SW480 (cell line): ENCODE results near the gene MED15.

Experiments used
- DNase-seq: peaks from one replicate; pipeline ENCODE4 v3.0.0-alpha.2; 2016; ENCODE audit warnings: low spot score

The MED15 gene

DNA sequence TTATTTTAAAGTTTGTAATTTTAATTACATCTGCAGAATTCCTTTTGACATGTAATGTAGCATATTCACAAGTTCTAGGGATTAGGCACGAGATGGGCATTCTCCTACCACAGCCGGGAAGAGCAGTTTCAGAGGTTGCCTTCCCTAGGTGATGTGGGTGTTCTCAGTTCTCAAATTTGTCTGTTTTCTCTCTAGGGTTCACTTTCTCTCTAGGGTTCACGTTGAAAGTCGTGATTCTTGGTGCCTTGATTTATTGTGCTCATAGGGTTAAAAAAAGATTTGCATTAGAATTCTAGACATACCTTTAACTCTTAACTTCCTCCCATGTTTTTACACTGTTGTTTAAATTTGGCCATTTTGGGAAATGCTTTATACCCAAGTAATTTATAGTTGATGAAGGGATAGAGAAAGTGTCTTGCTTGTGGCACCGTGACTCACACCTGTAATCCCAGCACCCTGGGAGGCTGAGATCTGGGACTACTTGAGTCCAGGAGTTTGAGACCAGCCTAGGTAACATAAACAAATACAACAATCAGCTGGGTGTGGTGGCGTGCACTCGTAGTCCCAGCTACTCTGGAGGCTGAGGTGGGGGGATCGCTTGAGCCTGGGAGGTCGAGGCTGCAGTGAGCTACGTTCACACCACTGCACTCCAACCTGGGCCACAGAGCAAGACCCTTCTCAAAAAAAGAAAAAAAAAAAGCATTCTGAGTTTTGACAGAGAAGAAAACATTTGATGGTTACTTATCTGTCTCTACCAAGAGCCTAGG lies 3.6 kb downstream of the MED15 start:
- DNase-seq: no peak

DNA sequence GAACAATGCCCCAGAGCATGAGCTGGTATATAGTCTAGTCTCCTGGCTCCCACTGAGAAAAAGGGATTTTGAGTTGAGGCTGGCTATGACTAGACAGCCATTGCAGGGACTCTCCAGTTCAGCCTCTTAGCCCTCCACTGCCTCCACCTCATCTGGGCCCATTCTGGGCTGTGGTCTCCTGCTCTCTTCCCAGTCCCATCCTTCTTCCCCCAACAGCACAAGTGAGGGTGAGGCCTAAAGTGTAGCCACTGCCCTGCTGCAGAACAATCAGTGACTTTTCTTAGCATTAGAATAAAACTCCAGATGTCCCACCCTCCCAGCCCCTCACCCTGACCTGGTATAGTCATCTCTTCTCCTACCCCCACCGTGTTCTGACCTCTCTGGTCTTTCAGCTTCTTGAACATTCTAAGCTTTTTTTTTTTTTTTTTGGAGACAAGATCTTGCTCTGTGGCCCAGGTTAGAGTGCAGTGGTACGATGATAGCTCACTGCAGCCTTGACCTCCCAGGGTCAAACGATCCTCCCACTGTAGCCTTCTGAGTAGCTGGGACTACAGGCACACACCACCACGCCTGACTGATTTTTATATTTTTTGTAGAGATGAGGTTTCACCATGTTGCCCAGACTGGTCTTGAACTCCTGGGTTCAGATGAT lies 4.3 kb downstream of the MED15 start:
- DNase-seq: no peak

DNA sequence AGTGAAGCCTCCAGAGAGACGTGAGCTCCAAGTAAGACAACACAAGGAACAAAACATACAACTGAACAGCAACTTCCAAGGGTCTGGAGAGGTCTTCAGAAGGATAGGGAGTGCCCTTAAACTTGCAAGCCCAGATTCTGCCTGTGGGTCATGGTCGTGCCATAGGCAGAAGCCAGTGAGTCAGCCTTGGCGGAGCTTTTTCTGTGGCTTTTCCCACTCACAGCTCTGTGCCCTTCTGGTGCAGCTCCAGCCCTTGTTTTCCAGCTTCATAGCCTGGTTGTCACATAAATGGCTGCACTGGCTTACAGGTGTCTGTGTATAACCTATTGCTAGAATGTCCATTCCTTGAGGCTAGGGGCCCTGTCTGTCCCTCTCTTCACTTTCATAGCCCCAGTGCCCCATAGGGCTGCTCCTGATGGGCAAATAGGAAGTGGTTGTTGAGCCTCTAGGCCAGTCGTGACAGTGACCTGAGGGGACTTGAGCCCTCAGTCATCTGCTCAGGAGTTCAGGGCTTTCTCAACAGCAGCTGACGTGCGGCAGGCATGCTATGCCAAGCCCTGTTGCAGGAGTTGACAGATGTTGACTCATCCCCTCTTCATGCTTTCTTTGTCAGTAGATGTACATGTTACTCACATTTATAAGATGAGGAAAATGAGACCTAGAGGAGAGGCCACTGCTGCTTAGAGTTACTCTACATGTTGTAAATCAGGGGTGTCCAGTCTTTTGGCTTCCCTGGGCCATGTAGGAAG lies 7.4 kb downstream of the MED15 start:
- no peak for DNase-seq

DNA sequence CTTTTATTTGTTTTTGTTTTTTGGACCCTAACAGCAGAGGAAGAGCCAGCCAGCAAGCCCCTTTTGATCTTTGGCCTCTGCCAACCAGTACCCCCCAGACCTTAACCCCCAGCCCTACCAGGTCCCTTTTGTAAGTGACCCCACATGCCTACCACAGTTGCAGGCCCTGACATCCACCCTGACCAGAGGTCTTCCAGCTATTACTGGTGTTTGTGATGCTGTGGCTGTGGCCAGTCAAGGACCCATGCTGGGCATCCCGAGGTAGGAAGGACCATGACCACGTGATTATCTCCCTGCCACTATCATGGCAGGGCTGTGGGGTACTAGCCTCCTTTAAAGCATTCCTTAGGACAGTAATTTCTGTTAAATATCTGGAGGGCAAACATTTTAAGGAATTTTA lies 9.0 kb downstream of the MED15 start:
- DNase-seq: no peak

DNA sequence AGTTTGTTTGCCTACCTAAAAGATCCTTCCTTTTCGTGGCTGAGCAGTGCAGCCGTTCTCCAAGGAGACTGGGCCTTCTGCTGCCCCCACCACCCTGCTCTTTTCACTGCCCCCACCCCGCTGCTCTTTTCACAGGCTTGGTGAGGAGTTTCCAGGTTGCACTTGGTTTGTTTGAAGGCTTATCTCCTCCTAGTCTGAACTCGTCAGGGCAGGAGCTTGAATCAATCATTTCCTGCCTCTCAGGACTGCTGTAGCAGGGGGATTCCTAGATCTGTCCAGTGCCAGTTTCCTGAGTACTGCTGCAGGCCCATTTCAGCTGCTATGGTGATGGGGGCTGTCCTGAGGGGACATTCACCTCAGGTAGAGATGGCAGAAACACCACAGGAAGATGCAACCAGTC lies 10.0 kb downstream of the MED15 start:
- DNase-seq: no peak

DNA sequence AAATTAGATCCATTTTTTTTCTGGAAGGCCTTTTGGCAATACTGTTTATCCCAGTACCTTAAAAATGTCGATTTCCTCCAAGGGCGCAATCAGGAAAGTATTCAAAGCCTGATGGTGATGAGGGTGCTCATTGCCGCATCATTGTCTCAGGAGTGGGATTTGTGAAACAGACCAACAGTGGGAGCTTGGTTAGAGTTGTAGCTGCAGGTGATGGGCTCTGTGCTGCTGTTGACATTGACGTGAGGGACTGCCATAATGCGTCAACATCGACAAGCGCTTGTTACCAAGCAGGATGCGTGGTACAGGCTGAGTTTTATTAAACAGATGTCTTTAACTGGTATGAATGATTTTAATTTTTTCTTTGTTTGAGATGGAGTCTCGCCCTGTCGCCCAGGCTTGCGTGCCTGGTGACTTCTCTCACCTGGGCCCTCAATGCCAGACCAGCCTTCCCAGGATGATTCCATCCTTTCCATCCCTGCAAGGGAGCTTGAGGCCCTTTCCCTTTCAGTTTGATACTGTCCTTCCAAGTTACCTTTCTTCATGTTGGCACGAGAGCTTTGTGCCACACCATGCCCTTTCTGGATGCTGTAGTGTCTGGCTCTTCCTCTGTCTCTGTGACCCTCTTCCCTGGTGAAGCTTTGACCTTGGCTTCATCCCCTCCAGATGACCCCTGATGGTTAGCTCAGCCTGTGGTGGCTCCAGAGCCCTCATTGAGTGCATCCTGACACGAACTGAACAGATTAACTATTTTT lies 10.6 kb downstream of the MED15 start:
- no peak for DNase-seq

DNA sequence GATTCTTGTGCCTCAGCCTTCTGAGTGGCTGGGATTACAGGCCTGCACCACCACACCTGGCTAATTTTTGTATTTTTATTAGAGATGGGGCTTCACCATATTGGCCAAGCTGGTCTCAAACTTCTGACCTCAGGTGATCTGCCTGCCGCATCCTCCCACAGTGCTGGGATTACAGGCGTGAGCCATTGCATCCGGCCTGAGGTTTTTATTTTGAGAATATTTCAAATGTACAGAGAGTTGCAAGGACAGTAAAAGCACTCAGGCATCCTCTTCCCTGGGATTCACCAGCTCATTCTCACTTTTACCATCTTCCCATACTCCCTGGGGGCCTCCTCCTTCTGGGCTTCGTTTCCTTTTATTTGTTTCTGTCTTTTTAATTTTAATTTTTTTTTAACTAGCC lies 12.1 kb downstream of the MED15 start:
- DNase-seq: no peak

DNA sequence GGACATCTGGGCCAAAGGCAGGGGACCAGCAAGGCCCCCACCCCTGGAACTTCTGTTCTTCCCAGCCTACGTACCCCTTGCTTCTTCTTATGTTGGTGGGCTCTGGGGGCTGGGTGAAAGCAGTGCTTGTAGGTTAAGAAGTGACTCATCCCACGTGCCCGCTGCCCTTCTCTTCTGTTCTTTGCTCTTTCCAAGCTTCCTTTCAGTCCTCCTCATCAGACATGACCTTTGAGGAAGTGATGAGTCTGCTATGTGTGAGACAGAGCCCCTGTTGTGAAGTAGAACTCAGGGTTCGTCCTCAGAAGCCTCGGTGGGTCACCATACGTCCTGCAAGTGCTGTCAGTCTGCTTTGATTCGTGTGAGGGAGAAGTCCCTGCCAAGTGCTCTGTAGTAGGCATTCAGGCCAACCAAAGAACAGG lies 12.7 kb downstream of the MED15 start:
- no peak for DNase-seq

DNA sequence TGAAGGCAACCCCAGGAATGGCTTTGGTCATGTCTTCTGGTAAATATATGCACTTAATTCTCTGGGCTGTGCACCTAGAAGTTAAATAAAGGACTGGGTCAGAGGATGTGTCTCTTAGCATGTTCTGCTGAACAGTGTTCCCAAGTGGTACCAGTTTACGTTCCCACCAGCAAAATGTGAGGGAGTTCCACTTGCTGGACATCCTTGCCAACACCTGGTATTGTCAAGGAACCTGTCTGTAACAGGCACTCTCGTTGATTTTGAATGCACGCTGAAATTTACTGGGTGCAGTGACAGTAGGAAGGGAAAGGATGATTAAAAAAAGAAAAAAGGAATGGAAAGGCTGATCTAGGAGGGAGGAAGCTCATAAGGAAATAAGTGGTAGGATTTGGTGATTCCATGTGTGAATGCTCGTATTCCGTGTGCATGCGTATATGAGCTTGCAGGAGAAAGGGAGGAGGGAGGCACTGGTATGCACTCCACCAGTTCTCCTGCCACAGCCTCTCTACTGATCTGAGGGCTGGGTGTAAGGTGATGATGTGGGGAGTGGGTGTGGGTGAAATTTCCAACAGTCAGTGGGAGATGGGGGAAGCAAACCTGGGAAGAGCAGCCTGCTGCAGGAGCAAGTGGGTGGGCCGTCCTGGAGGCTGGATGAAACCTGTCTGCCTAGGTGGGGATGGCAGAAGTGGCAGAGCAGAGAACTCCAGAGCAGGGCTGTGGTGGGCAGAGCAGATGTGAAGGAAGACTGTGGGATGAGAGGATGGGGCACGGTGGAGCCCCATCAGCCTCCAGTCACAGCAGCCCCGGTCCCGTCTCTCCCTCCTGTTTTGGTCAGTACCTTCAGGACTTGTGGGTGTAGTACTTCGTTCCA lies 15.0 kb downstream of the MED15 start:
- DNase-seq: no peak

DNA sequence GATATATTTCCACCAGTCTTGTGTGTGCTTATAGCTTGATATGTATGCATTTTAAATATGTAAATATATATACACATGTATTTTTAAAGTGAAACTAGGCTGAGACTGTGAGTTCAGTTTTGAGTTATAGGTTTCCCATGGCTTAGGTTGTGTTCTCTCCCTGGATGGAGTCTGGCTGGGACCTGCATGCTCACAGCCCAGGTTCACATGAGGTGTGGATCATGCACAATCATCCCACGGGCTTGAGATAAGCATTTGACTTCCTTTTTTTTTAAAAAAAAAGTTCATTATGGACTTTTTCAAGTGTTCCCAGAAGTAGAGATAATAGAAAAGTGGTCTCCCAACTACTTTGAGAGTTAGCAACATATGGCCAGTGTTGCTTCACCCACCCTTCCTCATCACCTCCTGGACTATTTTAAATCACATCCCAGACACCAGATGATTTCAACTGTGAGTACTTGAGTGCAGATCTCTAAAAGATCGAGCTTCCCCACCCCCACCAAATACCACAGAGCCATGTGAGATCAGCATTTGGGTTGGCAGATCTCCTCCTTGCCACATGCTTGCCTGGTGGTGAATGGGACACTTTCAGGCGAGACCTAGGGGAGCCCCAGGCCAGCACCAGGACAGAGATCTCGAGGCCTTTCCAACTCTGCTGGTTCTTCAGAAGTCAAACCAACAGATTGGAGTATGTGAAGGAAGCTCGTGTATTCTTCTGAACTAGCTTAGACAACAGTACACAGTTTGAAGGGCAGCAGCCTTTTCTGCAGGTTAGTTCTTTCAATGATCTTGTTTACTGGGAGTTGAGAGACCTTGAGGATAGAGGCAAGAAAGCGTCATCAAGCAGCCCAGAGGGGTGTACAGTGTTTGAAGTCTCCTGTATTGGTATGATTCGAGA lies 15.9 kb downstream of the MED15 start:
- DNase-seq: no peak

DNA sequence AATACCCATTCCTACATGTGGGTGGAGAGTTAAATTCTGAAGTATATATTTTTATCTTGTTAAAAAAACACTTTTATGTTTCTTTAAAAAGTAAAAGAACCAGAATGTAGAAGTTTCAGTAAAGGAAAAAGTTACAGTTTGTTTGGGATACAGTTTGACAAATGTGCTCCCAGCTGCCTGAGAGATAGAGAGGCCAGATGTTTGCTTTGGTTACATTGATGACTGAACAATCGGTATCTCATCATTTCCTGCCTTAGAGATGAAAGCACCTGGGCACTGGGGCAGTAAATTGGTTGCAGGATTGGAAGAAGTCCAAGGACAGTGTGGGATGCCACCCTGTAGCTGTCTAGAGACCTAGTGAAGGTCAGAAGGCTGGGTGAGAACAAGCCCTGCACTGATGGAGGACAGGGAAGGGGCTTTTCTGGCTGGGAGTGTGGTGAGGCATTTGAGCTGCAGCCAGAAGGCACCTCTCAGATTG lies 16.6 kb downstream of the MED15 start:
- peak; percentile 58 for DNase-seq

DNA sequence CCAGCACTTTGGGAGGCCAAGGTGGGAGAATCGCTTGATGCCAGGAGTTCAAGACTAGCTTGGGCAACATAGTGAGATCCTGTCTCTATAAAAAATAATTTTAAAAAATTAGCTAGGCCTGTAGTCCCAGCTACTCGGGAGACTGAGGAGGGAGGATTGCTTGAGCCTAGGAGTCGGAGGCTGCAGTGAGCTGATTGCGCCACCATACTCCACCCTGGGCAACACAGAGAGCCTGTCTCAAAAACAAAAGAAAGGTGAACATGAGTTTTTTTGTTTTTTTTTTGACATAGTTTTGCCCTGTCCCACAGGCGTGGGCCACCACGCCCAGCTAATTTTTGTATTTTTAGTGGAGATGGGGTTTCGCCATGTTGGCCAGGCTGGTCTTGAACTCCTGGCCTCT lies 17.6 kb downstream of the MED15 start:
- DNase-seq: no peak

DNA sequence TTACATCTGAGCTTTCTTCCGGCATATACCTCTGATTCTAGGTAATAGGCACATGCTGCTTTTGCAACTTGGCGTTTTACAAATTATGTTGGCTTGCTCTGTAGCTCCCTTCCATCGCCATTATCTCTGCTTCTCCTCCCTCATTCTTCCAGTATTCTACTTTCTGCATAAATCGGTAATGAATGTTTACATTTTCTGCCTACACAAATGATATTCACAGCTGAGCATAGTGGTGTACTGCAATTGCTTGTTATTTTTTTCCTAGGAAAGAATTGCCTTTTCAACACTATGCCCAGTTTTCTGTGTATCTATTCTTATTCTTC lies 18.9 kb downstream of the MED15 start:
- DNase-seq: no peak

DNA sequence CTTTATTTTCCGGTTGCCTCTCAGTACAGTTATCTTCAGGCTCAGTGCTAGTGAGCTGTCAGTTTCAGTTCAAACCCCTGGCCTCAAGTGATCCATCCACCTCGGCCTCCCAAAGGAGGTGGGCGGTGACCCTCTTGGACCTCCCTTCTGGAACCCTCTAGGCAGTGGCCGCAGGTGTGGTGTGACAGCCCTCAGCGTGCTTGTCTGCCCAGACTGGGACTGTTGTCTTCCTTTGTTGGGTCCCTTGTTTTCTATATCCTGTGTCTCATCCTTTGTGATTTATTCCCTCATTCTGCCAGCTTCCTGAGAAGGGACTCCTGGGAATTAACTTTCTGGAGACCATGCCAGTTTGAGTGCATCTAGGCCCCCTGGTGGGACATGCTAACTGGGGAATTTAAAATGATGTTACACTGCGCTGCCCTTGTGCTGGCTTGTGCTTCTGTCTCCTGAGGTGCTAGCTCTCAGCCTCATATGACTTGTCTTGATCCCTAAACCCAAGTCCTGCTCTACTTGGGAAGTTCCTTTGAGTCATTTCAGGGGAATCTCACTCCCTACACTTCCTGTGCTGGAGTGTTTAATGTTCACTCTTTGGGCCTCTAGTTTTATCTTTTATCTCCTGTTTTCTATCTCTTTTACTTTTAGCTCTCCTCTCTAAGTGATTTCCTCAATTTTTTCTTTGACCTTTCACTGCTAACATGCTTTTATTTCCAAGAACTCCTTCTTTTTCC lies 19.4 kb downstream of the MED15 start:
- DNase-seq: no peak

DNA sequence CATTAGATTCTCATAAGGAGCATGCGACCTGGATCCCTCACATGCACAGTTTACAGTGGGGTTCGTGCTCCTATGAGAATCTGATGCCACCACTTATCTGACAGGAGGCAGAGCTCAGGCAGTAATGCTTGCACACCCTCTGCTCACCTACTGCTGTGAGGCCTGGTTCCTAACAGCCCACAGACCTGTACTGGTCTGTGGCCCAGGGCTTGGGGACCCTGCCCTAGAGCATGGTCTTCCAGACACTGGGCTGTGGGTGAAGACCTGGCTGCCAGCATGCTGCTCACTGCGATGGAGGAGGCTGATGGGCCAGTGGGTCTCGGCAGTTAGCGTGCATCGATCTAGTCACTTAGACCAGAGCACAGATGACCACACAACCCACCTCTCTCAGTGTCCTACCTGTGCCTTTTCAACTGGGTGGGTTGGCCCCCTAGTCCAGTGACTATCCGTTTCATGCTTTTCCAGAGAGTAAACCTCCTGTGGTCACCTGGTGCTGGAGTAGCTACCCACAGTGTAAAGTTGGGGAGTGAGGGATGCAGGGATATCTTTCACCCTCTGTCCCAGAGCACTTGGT lies 21.1 kb downstream of the MED15 start:
- no peak for DNase-seq

DNA sequence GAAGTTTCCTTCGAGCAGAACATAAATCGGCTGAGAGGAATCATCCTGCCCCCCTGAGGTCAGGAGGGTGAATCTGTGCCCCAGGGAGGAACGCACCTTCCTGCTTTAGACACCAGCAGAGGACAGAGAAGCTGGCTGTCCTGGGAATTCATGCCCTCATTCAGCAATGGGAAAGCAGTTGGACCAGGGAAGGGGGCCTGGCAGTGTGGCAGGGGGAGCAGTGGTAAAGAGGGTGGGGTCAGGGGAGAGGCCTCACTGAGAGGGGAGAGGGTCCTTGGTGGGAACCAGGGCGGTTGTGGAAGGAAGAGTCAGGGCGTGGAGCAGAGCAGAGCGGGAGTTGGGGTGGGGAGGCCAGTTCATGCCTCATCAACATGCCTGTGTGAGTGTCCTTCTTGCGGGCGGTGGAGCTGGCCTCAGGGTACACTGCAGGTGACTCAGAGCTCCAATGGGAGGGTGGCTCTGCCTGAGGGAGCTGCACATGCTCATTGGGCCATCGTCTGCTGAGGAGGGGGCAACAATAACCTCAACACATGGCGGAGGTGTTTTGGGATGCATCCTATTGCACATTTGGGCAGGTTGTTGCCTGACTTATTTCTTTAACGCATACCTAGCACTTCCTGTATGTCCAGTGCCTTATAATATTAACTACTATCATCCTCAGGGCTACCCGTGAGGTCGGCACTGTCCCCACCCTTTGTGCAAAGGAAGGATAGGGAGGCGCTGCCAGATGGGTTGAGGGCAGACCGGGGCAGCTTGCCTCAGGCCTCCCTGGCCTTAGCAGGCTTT lies 23.2 kb downstream of the MED15 start:
- DNase-seq: peak; percentile 82

DNA sequence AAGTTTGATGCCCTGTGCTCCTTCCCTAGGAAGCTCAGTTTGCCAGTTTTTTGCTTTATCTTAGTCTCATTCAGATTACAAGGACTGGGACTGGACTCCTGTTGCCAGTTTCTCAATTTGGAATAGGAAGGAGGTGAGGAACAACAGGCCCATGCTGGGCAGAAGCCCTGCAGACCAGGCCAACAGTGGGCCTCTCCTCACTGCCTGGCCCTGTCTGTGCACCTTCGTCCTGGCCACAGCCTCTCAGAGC lies 23.7 kb downstream of the MED15 start:
- no peak for DNase-seq

DNA sequence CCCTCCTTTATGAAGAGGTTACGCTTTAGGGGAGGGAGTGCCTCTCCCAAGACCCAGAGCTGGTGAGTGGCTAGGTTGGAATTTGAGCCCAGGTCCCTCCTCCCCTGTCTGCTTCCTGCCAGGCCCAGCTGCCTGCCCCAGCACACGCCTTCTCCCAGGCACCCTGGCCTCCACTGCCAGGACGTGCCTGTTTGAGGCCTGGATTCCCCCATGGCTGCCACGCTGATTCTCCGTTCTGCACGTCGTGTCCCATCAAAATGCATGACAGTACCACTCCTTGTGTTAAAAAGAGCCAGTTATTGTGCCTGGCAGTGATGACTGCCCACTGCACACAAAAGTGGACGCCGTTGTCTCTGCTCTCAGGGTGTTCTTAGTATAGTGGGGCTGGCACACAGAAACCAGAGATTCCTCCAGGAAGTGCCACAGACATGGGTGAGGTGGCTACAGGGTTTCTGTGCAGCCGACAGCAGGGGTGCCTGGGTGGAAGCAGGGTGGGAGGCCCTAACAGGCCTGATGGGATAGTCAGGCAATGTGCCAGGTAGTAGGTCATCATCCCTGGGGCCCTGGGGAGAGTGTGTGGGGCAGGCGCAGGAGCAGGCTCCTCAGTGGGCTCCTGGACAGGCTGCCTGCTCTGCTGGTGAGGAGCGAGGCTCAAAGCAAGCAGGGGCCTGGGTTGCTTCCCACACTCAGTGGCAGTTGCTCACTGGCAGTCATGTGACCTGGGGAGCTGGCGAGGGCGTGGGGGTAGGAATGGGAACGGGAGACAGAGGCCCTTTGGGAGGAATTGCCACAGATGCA lies 24.2 kb downstream of the MED15 start:
- DNase-seq: peak; percentile 83
